ENCODE measurements around the gene PARP16.

PARP16 gene

GRCh38 chr15:65210770-65211481 is 75.8 kb downstream of the PARP16 start, which contains the start of gene CILP:
Gene CILP, minus strand, starts transcription at chr15:65211473. Its CDS starts 1,718 bp downstream, at chr15:65209755.
- Histone ChIP-seq H3K79me2 (ENCODE audit: insufficient read depth, low read length) (no peaks in the 10 kb centered on the region), H2AFZ (ENCODE audit: low read depth, low read length) (no peak within 1 kb of the TSS), H3K4me1 (ENCODE audit: insufficient read depth, low read length) (no peaks in the 10 kb centered on the region), H3K4me3 (ENCODE audit: low read depth in 1 of 2, low read length in 2 of 2) (no peak within 1 kb of the TSS), H3K4me2 (ENCODE audit: insufficient read depth, low read length) (no peak within 1 kb of the TSS), H3K36me3 (ENCODE audit: insufficient read depth, low read length) (no peaks in the 10 kb centered on the region), H3K27ac (ENCODE audit: low read length) (no peak within 1 kb of the TSS), H3K9me3 (ENCODE audit: insufficient read depth, low read length, severe bottlenecking) (no peaks in the 10 kb centered on the region), H3K27me3 (ENCODE audit: insufficient read depth, low read length, poor library complexity) (no peaks in the 10 kb centered on the region), H4K20me1 (ENCODE audit: insufficient read depth, low read length) (no peaks in the 10 kb centered on the region), H3K9ac (ENCODE audit: low read depth, low read length) (no peak within 1 kb of the TSS)
- TF ChIP-seq, protein P1, sequence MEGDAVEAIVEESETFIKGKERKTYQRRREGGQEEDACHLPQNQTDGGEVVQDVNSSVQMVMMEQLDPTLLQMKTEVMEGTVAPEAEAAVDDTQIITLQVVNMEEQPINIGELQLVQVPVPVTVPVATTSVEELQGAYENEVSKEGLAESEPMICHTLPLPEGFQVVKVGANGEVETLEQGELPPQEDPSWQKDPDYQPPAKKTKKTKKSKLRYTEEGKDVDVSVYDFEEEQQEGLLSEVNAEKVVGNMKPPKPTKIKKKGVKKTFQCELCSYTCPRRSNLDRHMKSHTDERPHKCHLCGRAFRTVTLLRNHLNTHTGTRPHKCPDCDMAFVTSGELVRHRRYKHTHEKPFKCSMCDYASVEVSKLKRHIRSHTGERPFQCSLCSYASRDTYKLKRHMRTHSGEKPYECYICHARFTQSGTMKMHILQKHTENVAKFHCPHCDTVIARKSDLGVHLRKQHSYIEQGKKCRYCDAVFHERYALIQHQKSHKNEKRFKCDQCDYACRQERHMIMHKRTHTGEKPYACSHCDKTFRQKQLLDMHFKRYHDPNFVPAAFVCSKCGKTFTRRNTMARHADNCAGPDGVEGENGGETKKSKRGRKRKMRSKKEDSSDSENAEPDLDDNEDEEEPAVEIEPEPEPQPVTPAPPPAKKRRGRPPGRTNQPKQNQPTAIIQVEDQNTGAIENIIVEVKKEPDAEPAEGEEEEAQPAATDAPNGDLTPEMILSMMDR (IDR thresholded peaks at IDR 0.05; ENCODE audit: borderline replicate concordance, extremely low read depth, low read length, poor library complexity, severe bottlenecking) = no peak
- no peak for TF ChIP-seq EZH2 (IDR thresholded peaks at IDR 0.05; ENCODE audit: borderline replicate concordance, low read depth, low read length, severe bottlenecking)
- DNase-seq = no peak
- ATAC-seq (ENCODE audit: insufficient read depth, low read depth) = no peak

GRCh38 chr15:65209701-65210643 is 76.7 kb downstream of the PARP16 start:
- Histone ChIP-seq H3K9ac (ENCODE audit: low read depth, low read length) (no peak overlapping the region), H3K4me1 (ENCODE audit: insufficient read depth, low read length) (no peaks in the 10 kb centered on the region), H2AFZ (ENCODE audit: low read depth, low read length) (no peak overlapping the region), H3K4me3 (ENCODE audit: low read depth in 1 of 2, low read length in 2 of 2) (no peak overlapping the region), H3K27me3 (ENCODE audit: insufficient read depth, low read length, poor library complexity) (no peaks in the 10 kb centered on the region), H3K4me2 (ENCODE audit: insufficient read depth, low read length) (no peak overlapping the region), H3K27ac (ENCODE audit: low read length) (no peak overlapping the region), H4K20me1 (ENCODE audit: insufficient read depth, low read length) (no peaks in the 10 kb centered on the region), H3K79me2 (ENCODE audit: insufficient read depth, low read length) (no peaks in the 10 kb centered on the region), H3K36me3 (ENCODE audit: insufficient read depth, low read length) (no peaks in the 10 kb centered on the region), H3K9me3 (ENCODE audit: insufficient read depth, low read length, severe bottlenecking) (no peaks in the 10 kb centered on the region)
- no peak for TF ChIP-seq EZH2 (IDR thresholded peaks at IDR 0.05; ENCODE audit: borderline replicate concordance, low read depth, low read length, severe bottlenecking)
- TF ChIP-seq, protein P1 (IDR thresholded peaks at IDR 0.05; ENCODE audit: borderline replicate concordance, extremely low read depth, low read length, poor library complexity, severe bottlenecking) = no peak
- DNase-seq = no peak
- ATAC-seq (ENCODE audit: insufficient read depth, low read depth) = no peak

- Histone ChIP-seq H3K4me1 (ENCODE audit: insufficient read depth, low read length) (no peaks in the 10 kb centered on the region), H3K9me3 (ENCODE audit: insufficient read depth, low read length, severe bottlenecking) (no peaks in the 10 kb centered on the region), H2AFZ (ENCODE audit: low read depth, low read length) (no peak overlapping the region), H4K20me1 (ENCODE audit: insufficient read depth, low read length) (no peaks in the 10 kb centered on the region), H3K4me2 (ENCODE audit: insufficient read depth, low read length) (no peak overlapping the region), H3K4me3 (ENCODE audit: low read depth in 1 of 2, low read length in 2 of 2) (no peak overlapping the region), H3K36me3 (ENCODE audit: insufficient read depth, low read length) (no peaks in the 10 kb centered on the region), H3K27me3 (ENCODE audit: insufficient read depth, low read length, poor library complexity) (no peaks in the 10 kb centered on the region), H3K9ac (ENCODE audit: low read depth, low read length) (no peak overlapping the region), H3K27ac (ENCODE audit: low read length) (no peak overlapping the region), H3K79me2 (ENCODE audit: insufficient read depth, low read length) (no peaks in the 10 kb centered on the region)
- TF ChIP-seq EZH2 (IDR thresholded peaks at IDR 0.05; ENCODE audit: borderline replicate concordance, low read depth, low read length, severe bottlenecking) = no peak
- TF ChIP-seq, protein P1 (IDR thresholded peaks at IDR 0.05; ENCODE audit: borderline replicate concordance, extremely low read depth, low read length, poor library complexity, severe bottlenecking) = no peak
- ATAC-seq (ENCODE audit: insufficient read depth, low read depth) = no peak
- DNase-seq = no peak
Observed at GRCh38 chr15:65208647-65209046, 78.0 kb downstream of the PARP16 start.

All from DND-41 (cell line).